Activated T-cell treated with anti-CD3 and anti-CD28 coated beads for 24 hours (primary cell): ENCODE data around the gene ZNF281.

ENCODE experiments used
- DNase-seq: peaks from one replicate; pipeline ENCODE4 v3.0.0-alpha.2; 2020; ENCODE audit warnings: low read depth

Gene ZNF281

GRCh38 chr1:200388791-200389190 is 21.0 kb downstream of the ZNF281 start:
- no peak for DNase-seq

GRCh38 chr1:200386416-200386815 is 23.4 kb downstream of the ZNF281 start:
- no peak for DNase-seq

- no peak for DNase-seq
These were observed 24.9 kb downstream of the ZNF281 start for GRCh38 chr1:200384818-200385390.

GRCh38 chr1:200381256-200381984 is 28.4 kb downstream of the ZNF281 start:
- no peak for DNase-seq

GRCh38 chr1:200380589-200381021 is 29.2 kb downstream of the ZNF281 start:
- no peak for DNase-seq

GRCh38 chr1:200379940-200380588 is 29.8 kb downstream of the ZNF281 start:
- DNase-seq = no peak

- DNase-seq = no peak
These were observed 30.4 kb downstream of the ZNF281 start for GRCh38 chr1:200379432-200379757.

- no peak for DNase-seq
These were observed 31.7 kb downstream of the ZNF281 start for GRCh38 chr1:200378096-200378495.

- DNase-seq = no peak
These were observed 33.3 kb downstream of the ZNF281 start for GRCh38 chr1:200376528-200376927.

- no peak for DNase-seq
These were observed 35.1 kb downstream of the ZNF281 start for GRCh38 chr1:200374569-200375295.

- no peak for DNase-seq
These were observed 36.0 kb downstream of the ZNF281 start for GRCh38 chr1:200373811-200374231.

GRCh38 chr1:200372885-200373181 is 37.0 kb downstream of the ZNF281 start:
- DNase-seq = no peak

- no peak for DNase-seq
These were observed 37.5 kb downstream of the ZNF281 start for GRCh38 chr1:200372095-200372884.

- DNase-seq = no peak
These were observed 40.1 kb downstream of the ZNF281 start for GRCh38 chr1:200369706-200370105.

GRCh38 chr1:200369131-200369530 is 40.7 kb downstream of the ZNF281 start:
- DNase-seq = no peak

GRCh38 chr1:200368556-200368955 is 41.3 kb downstream of the ZNF281 start:
- DNase-seq = no peak

GRCh38 chr1:200367841-200368534 is 41.8 kb downstream of the ZNF281 start:
- no peak for DNase-seq

GRCh38 chr1:200366577-200367253 is 43.1 kb downstream of the ZNF281 start:
- DNase-seq = no peak

- no peak for DNase-seq
These were observed 43.9 kb downstream of the ZNF281 start for GRCh38 chr1:200365897-200366426.

GRCh38 chr1:200364831-200365230 is 45.0 kb downstream of the ZNF281 start:
- DNase-seq = no peak
